ENCODE measurements around the gene ATP11A. TPM values are rescaled to one million over a fixed set of nuclear protein-coding genes. Genes with fewer than 3 reads are reported as not detected.
A peak's percentile ranks its signal among the peaks of the same experiment; 100 is the strongest.

Gene ATP11A
- total and polyA plus RNA-seq, 2 experiments from 2014 or later = 12.3 to 52.6 TPM

DNA sequence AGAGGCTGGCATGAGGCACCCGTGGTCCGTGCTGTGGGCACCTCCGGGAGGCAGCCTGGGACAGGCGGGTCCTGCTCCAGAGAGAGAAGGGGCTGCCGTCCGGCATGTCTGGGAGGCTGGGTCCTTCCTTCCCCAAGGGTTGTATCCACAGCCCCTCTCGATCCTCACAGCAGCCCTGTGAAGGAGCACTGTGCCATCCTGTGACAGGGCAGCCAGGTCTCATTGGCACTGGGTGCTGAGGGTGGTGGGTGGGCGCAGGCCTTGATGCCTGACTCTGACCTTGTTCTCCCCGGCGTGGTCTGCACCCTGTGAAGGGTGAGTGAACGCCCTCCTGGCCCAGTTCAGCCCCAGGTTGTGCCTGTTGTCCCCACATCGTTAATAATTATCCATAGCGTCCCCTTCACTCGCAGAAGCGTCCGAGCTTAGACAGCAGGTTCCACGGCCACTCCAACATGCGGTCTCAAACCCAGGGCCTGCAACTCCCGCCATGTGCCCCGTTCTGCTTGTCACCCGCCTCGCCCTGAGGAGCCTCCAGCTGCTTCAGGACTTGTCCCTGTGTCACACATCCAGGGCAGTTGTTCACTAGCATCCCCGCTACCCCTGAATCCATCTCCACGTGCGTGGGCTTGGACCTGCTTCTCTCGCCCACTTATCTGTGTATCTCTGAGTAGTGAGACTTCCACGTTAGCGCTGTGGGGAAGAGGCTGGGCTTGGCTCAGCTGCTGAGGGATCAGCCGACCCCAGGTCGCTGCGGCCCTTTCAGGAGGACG is 10.6 kb downstream of the ATP11A start (continued):
- TF ChIP-seq, protein P1, sequence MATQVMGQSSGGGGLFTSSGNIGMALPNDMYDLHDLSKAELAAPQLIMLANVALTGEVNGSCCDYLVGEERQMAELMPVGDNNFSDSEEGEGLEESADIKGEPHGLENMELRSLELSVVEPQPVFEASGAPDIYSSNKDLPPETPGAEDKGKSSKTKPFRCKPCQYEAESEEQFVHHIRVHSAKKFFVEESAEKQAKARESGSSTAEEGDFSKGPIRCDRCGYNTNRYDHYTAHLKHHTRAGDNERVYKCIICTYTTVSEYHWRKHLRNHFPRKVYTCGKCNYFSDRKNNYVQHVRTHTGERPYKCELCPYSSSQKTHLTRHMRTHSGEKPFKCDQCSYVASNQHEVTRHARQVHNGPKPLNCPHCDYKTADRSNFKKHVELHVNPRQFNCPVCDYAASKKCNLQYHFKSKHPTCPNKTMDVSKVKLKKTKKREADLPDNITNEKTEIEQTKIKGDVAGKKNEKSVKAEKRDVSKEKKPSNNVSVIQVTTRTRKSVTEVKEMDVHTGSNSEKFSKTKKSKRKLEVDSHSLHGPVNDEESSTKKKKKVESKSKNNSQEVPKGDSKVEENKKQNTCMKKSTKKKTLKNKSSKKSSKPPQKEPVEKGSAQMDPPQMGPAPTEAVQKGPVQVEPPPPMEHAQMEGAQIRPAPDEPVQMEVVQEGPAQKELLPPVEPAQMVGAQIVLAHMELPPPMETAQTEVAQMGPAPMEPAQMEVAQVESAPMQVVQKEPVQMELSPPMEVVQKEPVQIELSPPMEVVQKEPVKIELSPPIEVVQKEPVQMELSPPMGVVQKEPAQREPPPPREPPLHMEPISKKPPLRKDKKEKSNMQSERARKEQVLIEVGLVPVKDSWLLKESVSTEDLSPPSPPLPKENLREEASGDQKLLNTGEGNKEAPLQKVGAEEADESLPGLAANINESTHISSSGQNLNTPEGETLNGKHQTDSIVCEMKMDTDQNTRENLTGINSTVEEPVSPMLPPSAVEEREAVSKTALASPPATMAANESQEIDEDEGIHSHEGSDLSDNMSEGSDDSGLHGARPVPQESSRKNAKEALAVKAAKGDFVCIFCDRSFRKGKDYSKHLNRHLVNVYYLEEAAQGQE (IDR thresholded peaks at IDR 0.05; ENCODE audit: unreplicated experiment) = no peak
- no peak for TF ChIP-seq EZH2 (IDR thresholded peaks at IDR 0.05; ENCODE audit: low read depth, unreplicated experiment)
- TF ChIP-seq, protein P2, sequence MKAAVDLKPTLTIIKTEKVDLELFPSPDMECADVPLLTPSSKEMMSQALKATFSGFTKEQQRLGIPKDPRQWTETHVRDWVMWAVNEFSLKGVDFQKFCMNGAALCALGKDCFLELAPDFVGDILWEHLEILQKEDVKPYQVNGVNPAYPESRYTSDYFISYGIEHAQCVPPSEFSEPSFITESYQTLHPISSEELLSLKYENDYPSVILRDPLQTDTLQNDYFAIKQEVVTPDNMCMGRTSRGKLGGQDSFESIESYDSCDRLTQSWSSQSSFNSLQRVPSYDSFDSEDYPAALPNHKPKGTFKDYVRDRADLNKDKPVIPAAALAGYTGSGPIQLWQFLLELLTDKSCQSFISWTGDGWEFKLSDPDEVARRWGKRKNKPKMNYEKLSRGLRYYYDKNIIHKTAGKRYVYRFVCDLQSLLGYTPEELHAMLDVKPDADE (IDR thresholded peaks at IDR 0.05) = no peak
- no peak for TF ChIP-seq JUNB (IDR thresholded peaks at IDR 0.05; ENCODE audit: unreplicated experiment)
- TF ChIP-seq NANOG (IDR thresholded peaks at IDR 0.05; ENCODE audit: borderline replicate concordance) = no peak
- TF ChIP-seq POLR2AphosphoS5 (IDR thresholded peaks at IDR 0.05; ENCODE audit: low read depth) = no peak
- no peak for TF ChIP-seq ZNF331 (CRISPR knock-in tag; IDR thresholded peaks at IDR 0.05; ENCODE audit: low read depth)

DNA sequence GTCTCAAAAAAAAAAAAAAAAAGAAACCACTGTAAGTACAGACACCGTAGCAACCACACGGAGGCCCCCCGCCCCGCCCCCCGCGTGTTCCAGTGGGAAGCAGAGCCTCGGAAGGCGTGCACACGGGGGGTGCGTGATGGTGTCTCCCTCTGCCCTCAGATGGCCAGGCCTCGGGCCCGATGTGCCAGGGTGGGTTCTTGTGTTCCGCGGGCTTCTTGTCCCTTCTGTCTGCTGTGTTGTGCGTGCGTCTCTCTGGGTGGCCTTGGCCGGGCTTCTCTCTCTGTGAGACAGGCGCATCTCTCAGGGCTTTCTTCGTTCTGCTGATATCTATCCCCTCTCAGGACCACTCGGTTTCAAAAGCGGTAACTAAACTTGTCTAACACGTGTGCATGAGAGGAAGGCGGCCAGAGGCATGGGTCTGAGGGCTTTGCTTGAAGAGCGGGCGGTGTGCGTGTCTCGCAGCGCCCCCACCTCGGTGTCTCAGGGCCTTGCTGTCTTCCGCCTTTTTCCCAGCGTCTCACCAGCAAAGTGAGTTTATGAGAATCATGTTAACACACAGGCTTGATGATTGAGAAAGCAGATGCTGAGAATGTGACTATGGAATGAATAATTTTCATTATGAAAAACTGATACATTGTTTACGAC is 12.6 kb downstream of the ATP11A start:
- Mint-ChIP-seq H3K27me3 (ENCODE audit: insufficient read depth, low read depth, poor library complexity) (peaks cover 17% of the 10 kb centered on the region), H3K36me3 (ENCODE audit: low read depth) (peaks cover 11% of the 10 kb centered on the region; the same call in 2 of the 3 replicates), H3K9me3 (no peaks in the 10 kb centered on the region), H3K27ac (peak overlapping the region; percentile 43; the same call in 1 of the 2 replicates), H3K4me1 (peaks cover 66% of the 10 kb centered on the region), H3K4me3 (no peak overlapping the region; the same call in 2 of the 3 replicates)
- Histone ChIP-seq H3K4me1 (ENCODE audit: insufficient read depth) (peaks cover 44% of the 10 kb centered on the region), H4K20me1 (replicated peaks; ENCODE audit: insufficient read depth) (0 out of 2 replicates have a peak, but pooled peaks cover 4% of the 10 kb centered on the region), H2AFZ (no peak overlapping the region), H3F3A (replicated peaks; ENCODE audit: low read depth) (no peaks in the 10 kb centered on the region), H3K4me3 (0 out of 2 replicates have a peak overlapping the region, but pooled peaks have one; percentile 14), H3K36me3 (ENCODE audit: insufficient read depth) (no peaks in the 10 kb centered on the region), H3K79me2 (replicated peaks; ENCODE audit: insufficient read depth) (peaks cover 99% of the 10 kb centered on the region), H3K4me2 (peak overlapping the region; percentile 74), H3K27me3 (ENCODE audit: insufficient read depth) (no peaks in the 10 kb centered on the region), H3K27ac (ENCODE audit: low read depth) (peak overlapping the region; percentile 73; the same call in 1 of the 2 replicates), H3K9me2 (ENCODE audit: insufficient read depth) (no peaks in the 10 kb centered on the region)
- no peak for DNase-seq (ENCODE audit: low spot score)
- ATAC-seq = peak; percentile 34
- TF ChIP-seq, protein P1 (IDR thresholded peaks at IDR 0.05; ENCODE audit: unreplicated experiment) = no peak
- TF ChIP-seq NANOG (IDR thresholded peaks at IDR 0.05; ENCODE audit: borderline replicate concordance) (no peak), EZH2phosphoT487 (IDR thresholded peaks at IDR 0.05; ENCODE audit: unreplicated experiment) (no peak), JUNB (IDR thresholded peaks at IDR 0.05; ENCODE audit: unreplicated experiment) (no peak), POLR2AphosphoS5 (IDR thresholded peaks at IDR 0.05; ENCODE audit: low read depth) (no peak), ZNF331 (CRISPR knock-in tag; IDR thresholded peaks at IDR 0.05; ENCODE audit: low read depth) (no peak), CREB1 (CRISPR knock-in tag; IDR thresholded peaks at IDR 0.05; ENCODE audit: low read depth) (no peak)
- TF ChIP-seq, protein P3, sequence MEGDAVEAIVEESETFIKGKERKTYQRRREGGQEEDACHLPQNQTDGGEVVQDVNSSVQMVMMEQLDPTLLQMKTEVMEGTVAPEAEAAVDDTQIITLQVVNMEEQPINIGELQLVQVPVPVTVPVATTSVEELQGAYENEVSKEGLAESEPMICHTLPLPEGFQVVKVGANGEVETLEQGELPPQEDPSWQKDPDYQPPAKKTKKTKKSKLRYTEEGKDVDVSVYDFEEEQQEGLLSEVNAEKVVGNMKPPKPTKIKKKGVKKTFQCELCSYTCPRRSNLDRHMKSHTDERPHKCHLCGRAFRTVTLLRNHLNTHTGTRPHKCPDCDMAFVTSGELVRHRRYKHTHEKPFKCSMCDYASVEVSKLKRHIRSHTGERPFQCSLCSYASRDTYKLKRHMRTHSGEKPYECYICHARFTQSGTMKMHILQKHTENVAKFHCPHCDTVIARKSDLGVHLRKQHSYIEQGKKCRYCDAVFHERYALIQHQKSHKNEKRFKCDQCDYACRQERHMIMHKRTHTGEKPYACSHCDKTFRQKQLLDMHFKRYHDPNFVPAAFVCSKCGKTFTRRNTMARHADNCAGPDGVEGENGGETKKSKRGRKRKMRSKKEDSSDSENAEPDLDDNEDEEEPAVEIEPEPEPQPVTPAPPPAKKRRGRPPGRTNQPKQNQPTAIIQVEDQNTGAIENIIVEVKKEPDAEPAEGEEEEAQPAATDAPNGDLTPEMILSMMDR (conservative IDR thresholded peaks at IDR 0.05; ENCODE audit: low read depth in 2 of 2) = no peak
- TF ChIP-seq, protein P2 (IDR thresholded peaks at IDR 0.05) = no peak

Measured in GM23338 (cell line).